NCI-H82 treated with DMSO at 0.1 percent for 48 hours (cell line): ENCODE data around the gene CFAP46.
"Not testable (repeated sequence)": the region's sequence is repeated elsewhere in the genome, so short reads cannot be mapped to it uniquely, and the experiment has no call there.

ENCODE experiments used
- DNase-seq: peaks from one replicate; lab custom pipeline; 2025; ENCODE audit not compliant: unreplicated experiment; lab: John Stamatoyannopoulos, UW

CFAP46 gene

GRCh38 chr10:132846631-132847415 lies 95.5 kb downstream of the CFAP46 start:
- DNase-seq = no peak

DNA sequence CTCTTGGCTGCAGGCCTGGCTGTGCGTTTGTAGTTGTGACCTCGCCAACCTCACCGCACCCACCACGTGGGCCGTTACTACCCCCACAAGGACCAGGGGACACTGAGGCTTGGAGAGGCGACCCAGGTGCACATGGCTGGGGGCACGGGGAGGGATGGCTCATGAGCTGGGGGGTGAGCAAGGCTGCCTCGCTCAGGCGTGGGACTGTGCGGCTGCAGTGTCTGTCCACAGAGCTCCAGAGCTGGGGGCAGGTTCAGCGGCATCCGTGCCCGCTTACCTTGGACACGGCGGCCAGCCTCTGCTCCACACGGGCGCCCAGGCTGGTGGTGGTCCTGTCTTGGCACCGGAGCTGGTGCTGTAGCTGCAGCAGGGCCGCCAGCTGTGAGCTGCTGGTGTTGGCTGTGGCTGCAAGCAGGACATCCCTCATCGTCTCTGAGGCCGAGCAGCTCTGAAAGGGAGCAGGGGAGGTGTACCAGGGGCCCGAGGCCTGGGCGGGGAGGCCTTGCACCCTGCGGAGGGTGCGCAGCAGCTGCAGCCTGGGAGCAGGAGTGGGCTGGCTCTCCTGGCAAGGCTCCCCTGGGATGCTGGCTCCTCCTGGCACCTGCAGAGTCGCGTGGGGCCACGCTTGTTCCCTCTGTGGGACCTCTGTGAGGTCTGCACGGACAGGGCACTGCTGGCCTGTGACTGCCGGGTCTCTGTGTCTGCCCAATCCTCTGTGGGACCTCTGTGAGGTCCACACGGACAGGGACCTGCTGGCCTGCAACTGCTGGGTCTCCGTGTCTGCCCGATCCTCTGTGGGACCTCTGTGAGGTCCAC lies 96.4 kb downstream of the CFAP46 start:
- no peak for DNase-seq

DNA sequence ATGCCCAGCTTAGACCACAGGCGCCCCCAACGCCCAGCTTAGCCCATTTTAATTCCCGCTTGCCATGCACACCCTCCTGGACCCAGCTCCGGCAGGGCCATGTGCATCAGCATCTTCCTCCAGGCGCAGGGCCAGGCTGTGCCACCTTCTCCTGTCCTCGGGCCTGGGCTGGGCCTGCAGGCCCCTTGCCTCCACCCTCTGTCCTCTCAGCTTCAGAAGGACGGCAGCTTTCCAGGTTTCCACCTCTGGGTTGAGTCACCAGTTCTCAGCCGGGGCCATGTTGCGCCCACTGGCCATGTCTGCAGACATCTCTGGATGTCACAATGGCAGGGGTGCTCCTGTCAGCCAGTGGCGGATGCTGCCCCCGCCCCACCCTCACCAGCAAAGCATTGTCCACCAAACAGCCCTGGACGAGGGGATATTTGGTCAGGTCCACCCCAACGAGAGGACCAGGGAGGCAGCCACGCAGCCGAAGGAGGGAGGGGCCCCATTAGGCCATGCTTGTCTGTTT lies 97.3 kb downstream of the CFAP46 start:
- DNase-seq = no peak

- no peak for DNase-seq
Observed at GRCh38 chr10:132844069-132844809, 98.1 kb downstream of the CFAP46 start.

DNA sequence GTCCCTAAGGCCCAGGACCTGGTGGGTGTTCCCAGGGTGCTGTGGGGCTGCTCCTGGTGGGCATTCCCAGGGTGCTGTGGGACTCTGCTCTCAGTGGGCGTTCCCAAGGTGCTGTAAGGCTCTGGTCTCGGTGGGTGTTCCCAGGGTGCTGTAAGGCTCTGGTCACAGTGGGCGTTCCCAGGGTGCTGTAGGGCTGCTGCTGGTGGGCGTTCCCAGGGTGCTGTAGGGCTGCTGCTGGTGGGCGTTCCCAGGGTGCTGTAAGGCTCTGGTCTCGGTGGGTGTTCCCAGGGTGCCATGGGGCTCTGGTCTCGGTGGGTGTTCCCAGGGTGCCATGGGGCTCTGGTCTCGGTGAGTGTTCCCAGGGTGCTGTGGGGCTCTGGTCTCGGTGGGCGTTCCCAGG lies 99.1 kb downstream of the CFAP46 start:
- not testable (repeated sequence) for DNase-seq

- no peak for DNase-seq
Observed at GRCh38 chr10:132842397-132842796, 100.0 kb downstream of the CFAP46 start.

- DNase-seq = no peak
Observed at GRCh38 chr10:132841615-132841975, 100.8 kb downstream of the CFAP46 start.

DNA sequence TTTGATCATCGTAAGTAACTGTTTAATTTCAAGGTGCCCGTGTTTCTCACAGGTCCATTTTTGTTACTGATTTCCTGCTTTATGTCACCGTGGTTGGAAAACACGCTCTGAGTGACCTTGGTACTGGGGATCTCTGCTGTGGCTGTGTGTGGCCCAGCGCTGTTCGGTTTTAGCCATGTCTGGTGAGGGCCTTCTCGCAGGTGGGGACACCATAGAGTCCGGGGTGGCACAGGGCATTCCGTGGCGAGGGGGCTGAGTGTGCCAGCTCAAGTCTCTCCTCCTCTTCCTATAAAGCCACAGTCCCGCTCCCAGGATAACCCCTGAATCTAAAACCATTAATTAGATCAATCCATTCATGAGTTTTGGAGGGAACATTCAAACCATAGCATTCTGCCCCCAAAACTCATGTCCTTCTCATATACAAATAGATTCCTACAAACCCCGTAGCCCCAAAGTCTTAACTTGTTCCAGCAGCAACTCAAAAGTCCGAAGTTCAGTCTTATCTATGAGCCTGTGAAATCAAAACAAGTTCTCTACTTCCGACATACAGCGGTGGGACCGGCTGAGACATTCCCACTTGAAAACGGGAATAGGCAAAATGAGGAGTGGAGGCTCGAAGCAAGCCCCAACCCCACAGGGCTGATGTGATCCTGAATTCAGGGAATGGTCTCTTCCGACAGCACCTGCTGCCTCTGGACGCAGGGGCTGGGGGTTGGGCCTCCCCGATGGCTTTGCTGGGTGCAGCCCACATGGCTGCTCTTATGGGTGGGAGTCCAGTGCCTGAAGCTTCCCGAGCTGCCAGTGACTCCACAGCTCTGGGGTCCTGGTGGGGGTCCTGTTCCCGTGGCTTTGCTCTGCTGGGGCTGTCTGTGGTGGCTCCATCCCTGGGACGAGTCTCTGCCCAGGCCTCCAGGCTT lies 101.4 kb downstream of the CFAP46 start:
- DNase-seq = no peak

GRCh38 chr10:132839061-132839460 lies 103.3 kb downstream of the CFAP46 start:
- no peak for DNase-seq

GRCh38 chr10:132838346-132838970 lies 103.9 kb downstream of the CFAP46 start:
- no peak for DNase-seq

GRCh38 chr10:132837905-132838304 lies 104.5 kb downstream of the CFAP46 start:
- no peak for DNase-seq

DNA sequence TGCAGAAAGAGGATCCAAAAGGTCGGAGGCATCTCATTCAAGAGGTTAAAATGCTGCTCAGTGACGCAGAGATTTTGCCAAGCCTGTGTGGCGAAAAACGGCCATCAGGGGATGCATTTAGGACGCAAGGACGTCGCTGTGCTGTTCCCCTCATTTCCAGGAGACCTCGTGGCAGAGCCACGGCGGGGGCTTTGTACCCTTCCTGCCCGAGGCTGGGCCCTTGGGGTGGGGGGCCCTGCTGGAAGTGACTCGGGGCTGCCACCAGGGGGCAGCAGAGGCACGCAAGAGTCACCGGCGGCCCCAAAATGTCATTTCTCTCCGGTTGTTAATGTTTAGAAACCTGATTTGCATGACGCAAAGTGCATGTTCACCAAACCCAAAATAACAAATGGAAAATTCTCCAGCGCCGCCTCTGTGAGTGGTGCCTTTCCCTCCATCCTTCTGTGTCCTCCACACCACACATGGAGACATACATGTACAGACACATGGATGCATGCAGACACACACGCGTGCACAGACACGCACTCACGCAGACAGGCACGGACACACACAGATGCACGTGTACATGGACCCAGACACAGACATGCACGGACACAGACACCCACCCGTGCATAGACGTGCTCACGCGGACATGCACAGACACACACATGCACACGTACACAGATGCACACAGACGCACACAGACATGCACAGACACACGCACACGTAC lies 105.4 kb downstream of the CFAP46 start:
- no peak for DNase-seq

DNA sequence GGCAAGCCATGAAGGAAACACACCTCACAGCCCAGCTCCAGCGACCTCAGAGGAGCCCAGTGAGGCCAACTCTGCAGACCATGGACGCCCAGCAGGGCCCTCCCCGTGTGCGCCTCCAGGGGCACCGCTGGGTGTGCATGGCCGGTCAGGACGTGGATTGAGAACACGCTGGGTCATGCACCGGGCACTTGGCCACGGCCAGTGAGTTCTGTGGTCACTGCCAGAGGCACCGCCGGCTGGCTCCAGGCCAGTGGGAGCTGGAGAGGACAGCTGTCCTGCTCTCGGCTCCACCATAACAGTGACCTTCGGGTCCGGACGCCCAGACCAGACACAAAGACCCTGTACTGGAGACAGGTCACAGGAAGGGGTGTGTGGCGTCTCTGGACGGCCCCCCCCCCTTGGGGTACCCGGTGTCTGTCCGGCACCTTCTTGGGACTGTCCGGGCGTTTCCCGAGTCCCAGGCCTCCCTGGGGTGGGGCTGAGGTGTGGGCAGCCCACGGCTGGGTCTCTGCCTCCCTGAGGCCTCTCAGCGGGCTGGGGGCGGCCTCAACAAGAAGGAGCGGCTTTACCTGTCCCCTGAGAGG lies 106.0 kb downstream of the CFAP46 start:
- no peak for DNase-seq

- no peak for DNase-seq
Observed at GRCh38 chr10:132835848-132836233, 106.5 kb downstream of the CFAP46 start.

- DNase-seq = no peak
Observed at GRCh38 chr10:132834891-132835847, 107.2 kb downstream of the CFAP46 start.

GRCh38 chr10:132834311-132834761 lies 108.0 kb downstream of the CFAP46 start:
- DNase-seq = no peak

DNA sequence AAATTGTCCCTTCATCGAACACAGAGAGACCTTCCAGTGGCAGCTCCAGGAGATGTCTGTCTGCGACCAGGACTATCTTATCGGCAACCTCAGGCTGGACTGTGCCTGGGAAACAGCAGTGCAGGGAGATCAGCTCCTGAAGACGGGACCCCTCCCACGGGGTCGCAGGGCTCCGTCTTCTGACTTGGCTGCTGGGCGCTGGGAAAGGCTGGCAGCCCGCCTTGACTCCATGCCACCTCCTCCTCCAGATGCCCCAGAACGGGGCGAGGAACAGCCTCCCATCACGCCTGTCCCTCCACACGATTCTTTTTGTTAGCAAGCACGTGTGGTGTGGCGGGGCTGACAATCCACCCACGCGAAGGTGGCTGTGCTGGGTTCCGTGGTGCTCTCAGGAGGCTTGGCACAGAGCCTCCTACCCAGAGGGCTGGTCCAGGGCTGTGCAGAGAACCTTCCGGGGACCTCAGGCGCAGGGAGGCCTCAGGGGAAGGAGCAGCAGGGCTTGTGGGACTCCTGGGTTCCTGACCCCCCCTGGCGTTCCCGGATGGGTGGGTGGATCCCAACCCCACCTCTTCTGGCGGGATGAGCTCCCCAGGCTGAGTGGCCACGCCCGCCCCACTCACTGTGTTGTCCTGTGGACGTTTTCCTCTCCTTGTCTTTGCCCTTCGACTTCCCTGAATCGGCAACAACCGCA lies 108.8 kb downstream of the CFAP46 start:
- no peak for DNase-seq
